Thyroid gland (tissue), 4 donors: ENCODE results near the gene ACYP2.

Experiments used
- POLR2A ChIP-seq, 2 donors: fragments of 450-650 bp; IDR thresholded peaks; one replicate each; pipeline ENCODE4 v1.6.1; 2017; ENCODE audit warnings: antibody characterized with exemption in 2 of 2, mild to moderate bottlenecking in 2 of 2, moderate library complexity in 1 of 2
- TF ChIP-seq, protein P1 (sequence below), 6 experiments: fragments of 200-600 bp in 3 of 6; fragments of 450-650 bp in 3 of 6; sonication (generic) in 3 of 6; IDR thresholded peaks; one replicate each; pipeline ENCODE4 v1.5.1; 2016 to 2019; ENCODE audit warnings: antibody characterized with exemption in 6 of 6, mild to moderate bottlenecking in 2 of 6, inconsistent platforms in 1 of 6, moderate library complexity in 1 of 6

- TF ChIP-seq, protein P1, sequence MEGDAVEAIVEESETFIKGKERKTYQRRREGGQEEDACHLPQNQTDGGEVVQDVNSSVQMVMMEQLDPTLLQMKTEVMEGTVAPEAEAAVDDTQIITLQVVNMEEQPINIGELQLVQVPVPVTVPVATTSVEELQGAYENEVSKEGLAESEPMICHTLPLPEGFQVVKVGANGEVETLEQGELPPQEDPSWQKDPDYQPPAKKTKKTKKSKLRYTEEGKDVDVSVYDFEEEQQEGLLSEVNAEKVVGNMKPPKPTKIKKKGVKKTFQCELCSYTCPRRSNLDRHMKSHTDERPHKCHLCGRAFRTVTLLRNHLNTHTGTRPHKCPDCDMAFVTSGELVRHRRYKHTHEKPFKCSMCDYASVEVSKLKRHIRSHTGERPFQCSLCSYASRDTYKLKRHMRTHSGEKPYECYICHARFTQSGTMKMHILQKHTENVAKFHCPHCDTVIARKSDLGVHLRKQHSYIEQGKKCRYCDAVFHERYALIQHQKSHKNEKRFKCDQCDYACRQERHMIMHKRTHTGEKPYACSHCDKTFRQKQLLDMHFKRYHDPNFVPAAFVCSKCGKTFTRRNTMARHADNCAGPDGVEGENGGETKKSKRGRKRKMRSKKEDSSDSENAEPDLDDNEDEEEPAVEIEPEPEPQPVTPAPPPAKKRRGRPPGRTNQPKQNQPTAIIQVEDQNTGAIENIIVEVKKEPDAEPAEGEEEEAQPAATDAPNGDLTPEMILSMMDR (IDR thresholded peaks at IDR 0.05) = no peak
- no peak for TF ChIP-seq POLR2A (IDR thresholded peaks at IDR 0.05)
Measured at GRCh38 chr2:54067851-54068375, 47.5 kb upstream of the ACYP2 start.
